WTC11 (cell line): ENCODE data around the gene GLB1L3.

Source experiments
- FOXP4 ChIP-seq: sonication (generic); formaldehyde crosslinking; IDR thresholded peaks from 2 replicates; pipeline ENCODE4 v1.8.0; 2022; ENCODE audit warnings: mild to moderate bottlenecking, missing genetic modification reagents
- GTF2I ChIP-seq: fragments of 250-450 bp; sonication (Bioruptor Pico); conservative IDR thresholded peaks from 2 replicates; pipeline ENCODE4 v1.4.0; 2021; ENCODE audit warnings: mild to moderate bottlenecking
- TF ChIP-seq, protein P1 (sequence below): fragments of 200-600 bp; IDR thresholded peaks from 2 replicates; pipeline ENCODE4 v1.8.0; 2022; ENCODE audit warnings: antibody characterized with exemption
- TF ChIP-seq, protein P2 (sequence below): sonication (generic); formaldehyde crosslinking; IDR thresholded peaks from 2 replicates; pipeline ENCODE4 v1.8.1; 2023; ENCODE audit warnings: mild to moderate bottlenecking, missing genetic modification reagents, borderline replicate concordance
- TF ChIP-seq, protein P3 (sequence below): fragments of 250-450 bp; sonication (Bioruptor Pico); IDR thresholded peaks from 2 replicates; pipeline ENCODE4 v1.9.0; 2021; ENCODE audit warnings: moderate library complexity, mild to moderate bottlenecking, inconsistent platforms, borderline replicate concordance

- TF ChIP-seq, protein P1, sequence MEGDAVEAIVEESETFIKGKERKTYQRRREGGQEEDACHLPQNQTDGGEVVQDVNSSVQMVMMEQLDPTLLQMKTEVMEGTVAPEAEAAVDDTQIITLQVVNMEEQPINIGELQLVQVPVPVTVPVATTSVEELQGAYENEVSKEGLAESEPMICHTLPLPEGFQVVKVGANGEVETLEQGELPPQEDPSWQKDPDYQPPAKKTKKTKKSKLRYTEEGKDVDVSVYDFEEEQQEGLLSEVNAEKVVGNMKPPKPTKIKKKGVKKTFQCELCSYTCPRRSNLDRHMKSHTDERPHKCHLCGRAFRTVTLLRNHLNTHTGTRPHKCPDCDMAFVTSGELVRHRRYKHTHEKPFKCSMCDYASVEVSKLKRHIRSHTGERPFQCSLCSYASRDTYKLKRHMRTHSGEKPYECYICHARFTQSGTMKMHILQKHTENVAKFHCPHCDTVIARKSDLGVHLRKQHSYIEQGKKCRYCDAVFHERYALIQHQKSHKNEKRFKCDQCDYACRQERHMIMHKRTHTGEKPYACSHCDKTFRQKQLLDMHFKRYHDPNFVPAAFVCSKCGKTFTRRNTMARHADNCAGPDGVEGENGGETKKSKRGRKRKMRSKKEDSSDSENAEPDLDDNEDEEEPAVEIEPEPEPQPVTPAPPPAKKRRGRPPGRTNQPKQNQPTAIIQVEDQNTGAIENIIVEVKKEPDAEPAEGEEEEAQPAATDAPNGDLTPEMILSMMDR, result no peak
- TF ChIP-seq FOXP4 (CRISPR knock-in tag), result no peak
- TF ChIP-seq GTF2I, result no peak
- TF ChIP-seq, protein P2, sequence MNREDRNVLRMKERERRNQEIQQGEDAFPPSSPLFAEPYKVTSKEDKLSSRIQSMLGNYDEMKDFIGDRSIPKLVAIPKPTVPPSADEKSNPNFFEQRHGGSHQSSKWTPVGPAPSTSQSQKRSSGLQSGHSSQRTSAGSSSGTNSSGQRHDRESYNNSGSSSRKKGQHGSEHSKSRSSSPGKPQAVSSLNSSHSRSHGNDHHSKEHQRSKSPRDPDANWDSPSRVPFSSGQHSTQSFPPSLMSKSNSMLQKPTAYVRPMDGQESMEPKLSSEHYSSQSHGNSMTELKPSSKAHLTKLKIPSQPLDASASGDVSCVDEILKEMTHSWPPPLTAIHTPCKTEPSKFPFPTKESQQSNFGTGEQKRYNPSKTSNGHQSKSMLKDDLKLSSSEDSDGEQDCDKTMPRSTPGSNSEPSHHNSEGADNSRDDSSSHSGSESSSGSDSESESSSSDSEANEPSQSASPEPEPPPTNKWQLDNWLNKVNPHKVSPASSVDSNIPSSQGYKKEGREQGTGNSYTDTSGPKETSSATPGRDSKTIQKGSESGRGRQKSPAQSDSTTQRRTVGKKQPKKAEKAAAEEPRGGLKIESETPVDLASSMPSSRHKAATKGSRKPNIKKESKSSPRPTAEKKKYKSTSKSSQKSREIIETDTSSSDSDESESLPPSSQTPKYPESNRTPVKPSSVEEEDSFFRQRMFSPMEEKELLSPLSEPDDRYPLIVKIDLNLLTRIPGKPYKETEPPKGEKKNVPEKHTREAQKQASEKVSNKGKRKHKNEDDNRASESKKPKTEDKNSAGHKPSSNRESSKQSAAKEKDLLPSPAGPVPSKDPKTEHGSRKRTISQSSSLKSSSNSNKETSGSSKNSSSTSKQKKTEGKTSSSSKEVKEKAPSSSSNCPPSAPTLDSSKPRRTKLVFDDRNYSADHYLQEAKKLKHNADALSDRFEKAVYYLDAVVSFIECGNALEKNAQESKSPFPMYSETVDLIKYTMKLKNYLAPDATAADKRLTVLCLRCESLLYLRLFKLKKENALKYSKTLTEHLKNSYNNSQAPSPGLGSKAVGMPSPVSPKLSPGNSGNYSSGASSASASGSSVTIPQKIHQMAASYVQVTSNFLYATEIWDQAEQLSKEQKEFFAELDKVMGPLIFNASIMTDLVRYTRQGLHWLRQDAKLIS (CRISPR knock-in tag), result no peak
- TF ChIP-seq, protein P3, sequence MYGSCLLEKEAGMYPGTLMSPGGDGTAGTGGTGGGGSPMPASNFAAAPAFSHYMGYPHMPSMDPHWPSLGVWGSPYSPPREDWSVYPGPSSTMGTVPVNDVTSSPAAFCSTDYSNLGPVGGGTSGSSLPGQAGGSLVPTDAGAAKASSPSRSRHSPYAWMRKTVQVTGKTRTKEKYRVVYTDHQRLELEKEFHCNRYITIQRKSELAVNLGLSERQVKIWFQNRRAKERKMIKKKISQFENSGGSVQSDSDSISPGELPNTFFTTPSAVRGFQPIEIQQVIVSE (CRISPR knock-in tag), result no peak
These were observed 8.2 kb upstream of the GLB1L3 start for GRCh38 chr11:134267966-134268365.
